ENCODE data around the gene FOXO1.

Gene FOXO1

GRCh38 chr13:40549500-40550094 lies 116.8 kb downstream of the FOXO1 start:
- no peaks in the 10 kb centered on the region for H3K36me3 Mint-ChIP-seq (ENCODE audit: low read depth)
- no peak for TF ChIP-seq CTCF (IDR thresholded peaks at IDR 0.05)
- no peaks in the 10 kb centered on the region for H3K9me3 Mint-ChIP-seq
- DNase-seq = no peak
- no peaks in the 10 kb centered on the region for H3K4me1 Mint-ChIP-seq
- H3K27ac Mint-ChIP-seq = no peak overlapping the region
- H3K27me3 Mint-ChIP-seq (ENCODE audit: low read depth, poor library complexity) = no peaks in the 10 kb centered on the region
- H3K4me3 Mint-ChIP-seq = no peak overlapping the region

GRCh38 chr13:40547591-40548315 lies 118.7 kb downstream of the FOXO1 start:
- Mint-ChIP-seq H3K36me3 (ENCODE audit: low read depth) (no peaks in the 10 kb centered on the region), H3K9me3 (no peaks in the 10 kb centered on the region), H3K4me1 (no peaks in the 10 kb centered on the region), H3K27me3 (ENCODE audit: low read depth, poor library complexity) (no peaks in the 10 kb centered on the region), H3K4me3 (no peak overlapping the region), H3K27ac (no peak overlapping the region)
- TF ChIP-seq CTCF (IDR thresholded peaks at IDR 0.05) = no peak
- no peak for DNase-seq

- Mint-ChIP-seq H3K36me3 (ENCODE audit: low read depth) (no peaks in the 10 kb centered on the region), H3K9me3 (no peaks in the 10 kb centered on the region), H3K4me3 (no peak overlapping the region), H3K27ac (no peak overlapping the region), H3K27me3 (ENCODE audit: low read depth, poor library complexity) (peaks cover 3% of the 10 kb centered on the region), H3K4me1 (no peaks in the 10 kb centered on the region)
- TF ChIP-seq CTCF (IDR thresholded peaks at IDR 0.05) = no peak
- DNase-seq = no peak
Observed at GRCh38 chr13:40546047-40546446, 120.4 kb downstream of the FOXO1 start.

- Mint-ChIP-seq H3K4me3 (no peak overlapping the region), H3K9me3 (no peaks in the 10 kb centered on the region), H3K36me3 (ENCODE audit: low read depth) (no peaks in the 10 kb centered on the region), H3K4me1 (peaks cover 24% of the 10 kb centered on the region), H3K27ac (no peak overlapping the region), H3K27me3 (ENCODE audit: low read depth, poor library complexity) (peaks cover 3% of the 10 kb centered on the region)
- no peak for TF ChIP-seq CTCF (IDR thresholded peaks at IDR 0.05)
- no peak for DNase-seq
Observed at GRCh38 chr13:40540328-40541044, 126.0 kb downstream of the FOXO1 start.

DNA sequence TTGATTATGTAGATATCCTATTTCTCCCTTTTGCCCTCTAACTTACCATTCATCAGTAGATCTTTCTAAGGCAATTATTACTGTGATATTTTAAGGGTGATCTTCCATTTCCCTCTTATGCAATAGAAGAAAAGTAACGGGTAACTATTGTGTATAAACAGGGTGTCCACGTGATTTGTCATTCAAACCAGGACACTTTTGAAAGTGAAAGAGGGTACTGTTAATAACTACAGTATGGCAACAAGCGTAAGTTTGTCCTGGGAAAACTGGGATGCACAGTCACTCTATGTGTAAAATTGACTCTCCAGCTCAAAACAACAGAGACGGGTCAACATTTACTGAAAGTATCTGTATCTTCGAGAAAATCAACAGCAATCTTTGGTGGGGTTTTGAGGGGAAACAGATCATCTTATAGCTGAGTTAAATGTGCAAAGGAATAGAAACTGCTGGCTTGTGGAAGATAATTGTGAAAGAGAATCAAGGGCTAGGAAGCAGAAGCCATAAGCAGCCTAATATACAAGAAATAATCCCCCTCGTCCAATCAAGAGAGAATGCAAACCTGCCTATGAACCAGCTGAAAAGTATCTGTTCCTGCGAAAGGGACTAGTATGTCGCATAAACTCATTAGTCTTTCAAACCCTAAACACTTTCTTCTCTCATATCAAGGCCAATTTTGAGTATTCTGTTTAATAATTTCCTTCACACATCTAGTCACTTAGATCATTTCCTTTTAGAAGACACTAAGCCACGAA lies 126.7 kb downstream of the FOXO1 start:
- H3K9me3 Mint-ChIP-seq = no peaks in the 10 kb centered on the region
- no peaks in the 10 kb centered on the region for H3K36me3 Mint-ChIP-seq (ENCODE audit: low read depth)
- no peak overlapping the region for H3K4me3 Mint-ChIP-seq
- H3K27ac Mint-ChIP-seq = no peak overlapping the region
- TF ChIP-seq CTCF (IDR thresholded peaks at IDR 0.05) = no peak
- peaks cover 4% of the 10 kb centered on the region for H3K27me3 Mint-ChIP-seq (ENCODE audit: low read depth, poor library complexity)
- peaks cover 24% of the 10 kb centered on the region for H3K4me1 Mint-ChIP-seq
- DNase-seq = no peak

Measured in nephron progenitor cell (in vitro differentiated cells).